Caco-2 (cell line): ENCODE results near the gene SAG. TPM values are rescaled to one million over a fixed set of nuclear protein-coding genes. Genes with fewer than 3 reads are reported as not detected.

ENCODE experiments used
- BruUV-seq: library from RNA; stranded (reverse); fragments of 400-500 nt; replicated peaks from 2 replicates; lab custom pipeline; 2021; lab: Mats Ljungman, UMichigan
- CTCF ChIA-PET: fragments of 300-600 bp; sonication (Branson Sonifier 250); formaldehyde crosslinking; loops from one replicate; lab custom pipeline; 2022; ENCODE audit warnings: antibody characterized with exemption; lab: Charles Lee
- POLR2A ChIA-PET: fragments of 300-600 bp; sonication (Branson Sonifier 250); formaldehyde crosslinking; loops from one replicate; lab custom pipeline; 2022; ENCODE audit warnings: antibody characterized with exemption; lab: Charles Lee
- DNase-seq, 2 experiments: peaks; one replicate each; pipeline versions ENCODE4 v3.0.0 to v3.0.0-alpha.2; 2020 to 2022
- H3K27me3 ChIP-seq: replicated peaks from 2 replicates; pipeline ENCODE4 v1.6.0; 2011; ENCODE audit warnings: low read length; ENCODE audit not compliant: control insufficient read depth, insufficient read depth
- H3K36me3 ChIP-seq: 2 replicates; pipeline ENCODE4 v1.5.1; 2011; ENCODE audit warnings: low read length; ENCODE audit not compliant: control insufficient read depth, insufficient read depth
- H3K4me1 ChIP-seq: fragments of 250-450 bp; sonication (Bioruptor Pico); 2 replicates; pipeline ENCODE4 v1.5.1; 2020; ENCODE audit warnings: mild to moderate bottlenecking
- H3K4me3 ChIP-seq: 2 replicates; pipeline ENCODE4 v1.5.1; 2011; ENCODE audit warnings: low read depth, mild to moderate bottlenecking, control low read depth, low read length
- H3K9me3 ChIP-seq: fragments of 250-450 bp; sonication (Bioruptor Pico); 2 replicates; pipeline ENCODE4 v1.5.1; 2020; ENCODE audit warnings: mild to moderate bottlenecking, moderate library complexity
- H3K27ac Mint-ChIP-seq: one replicate; pipeline ENCODE4 v1.8.0; 2022; ENCODE audit warnings: mixed read lengths; ENCODE audit not compliant: unreplicated experiment
- H3K27me3 Mint-ChIP-seq: one replicate; pipeline ENCODE4 v1.8.0; 2022; ENCODE audit warnings: mixed read lengths; ENCODE audit not compliant: insufficient read depth, unreplicated experiment
- H3K36me3 Mint-ChIP-seq: one replicate; pipeline ENCODE4 v1.8.0; 2022; ENCODE audit warnings: mild to moderate bottlenecking, mixed read lengths; ENCODE audit not compliant: insufficient read depth, unreplicated experiment
- H3K4me1 Mint-ChIP-seq: one replicate; pipeline ENCODE4 v1.8.0; 2022; ENCODE audit warnings: low read depth, mixed read lengths; ENCODE audit not compliant: unreplicated experiment
- H3K4me3 Mint-ChIP-seq: one replicate; pipeline ENCODE4 v1.8.0; 2022; ENCODE audit warnings: mild to moderate bottlenecking, moderate library complexity, mixed read lengths; ENCODE audit not compliant: unreplicated experiment
- H3K9me3 Mint-ChIP-seq: one replicate; pipeline ENCODE4 v1.8.0; 2022; ENCODE audit warnings: mixed read lengths; ENCODE audit not compliant: unreplicated experiment
- intact Hi-C: fragments of 100-400 bp; cut with micrococcal nuclease; formaldehyde crosslinking; loops from one replicate; pipeline ENCODE4 v1.10.0; 2022; ENCODE audit not compliant: unreplicated experiment
- total RNA-seq: library from RNA; stranded (reverse); gene quantifications from 2 replicates; pipeline ENCODE4 v1.2.3, GENCODE V29; 2022
- TF ChIP-seq, protein P1 (sequence below), 2 experiments: fragments of 200-600 bp in 1 of 2; IDR thresholded peaks; 1 replicate in 1 of 2; 2 replicates in 1 of 2; pipeline versions ENCODE4 v1.5.1 to v1.8.0; 2011 to 2022; ENCODE audit warnings: antibody characterized with exemption in 1 of 2, control low read depth in 1 of 2, inconsistent platforms in 1 of 2, low read depth in 1 of 2, low read length in 1 of 2, mild to moderate bottlenecking in 1 of 2, moderate library complexity in 1 of 2; ENCODE audit not compliant: insufficient read depth in 1 of 2, severe bottlenecking in 1 of 2, unreplicated experiment in 1 of 2

SAG gene
- total RNA-seq, 1 experiment from 2014 or later = not detected

DNA sequence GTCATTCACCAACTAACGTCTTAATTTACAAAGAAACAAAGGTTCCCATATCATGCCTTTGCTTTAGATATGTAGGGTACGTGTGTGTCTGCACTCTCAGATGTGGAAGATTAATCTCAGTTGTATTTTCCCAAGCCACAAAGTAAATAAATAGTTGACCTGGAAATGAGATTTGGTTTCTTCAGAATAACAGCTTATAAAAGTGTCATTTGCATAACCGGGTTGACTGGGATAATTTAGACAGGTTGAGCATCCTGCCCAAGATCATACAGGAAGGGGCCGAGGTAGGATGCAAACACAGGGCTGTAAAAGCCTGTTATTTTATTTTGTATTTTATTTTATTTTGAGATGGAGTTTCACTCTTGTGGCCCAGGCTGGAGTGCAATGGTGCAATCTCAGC is 36.7 kb upstream of the SAG start:
- H3K4me1 ChIP-seq = no peaks in the 10 kb centered on the region
- intact Hi-C loops = no loop called here
- ChIA-PET CTCF (no interaction called here), POLR2A (no interaction called here)
- no TSS peak for BruUV-seq
- H3K27me3 ChIP-seq = no peaks in the 10 kb centered on the region
- no peaks in the 10 kb centered on the region for H3K4me1 Mint-ChIP-seq
- no peak overlapping the region for H3K4me3 ChIP-seq
- no peaks in the 10 kb centered on the region; the same call in 1 of the 2 replicates for H3K36me3 ChIP-seq
- H3K9me3 ChIP-seq = no peaks in the 10 kb centered on the region
- DNase-seq = no peak
- TF ChIP-seq, protein P1, sequence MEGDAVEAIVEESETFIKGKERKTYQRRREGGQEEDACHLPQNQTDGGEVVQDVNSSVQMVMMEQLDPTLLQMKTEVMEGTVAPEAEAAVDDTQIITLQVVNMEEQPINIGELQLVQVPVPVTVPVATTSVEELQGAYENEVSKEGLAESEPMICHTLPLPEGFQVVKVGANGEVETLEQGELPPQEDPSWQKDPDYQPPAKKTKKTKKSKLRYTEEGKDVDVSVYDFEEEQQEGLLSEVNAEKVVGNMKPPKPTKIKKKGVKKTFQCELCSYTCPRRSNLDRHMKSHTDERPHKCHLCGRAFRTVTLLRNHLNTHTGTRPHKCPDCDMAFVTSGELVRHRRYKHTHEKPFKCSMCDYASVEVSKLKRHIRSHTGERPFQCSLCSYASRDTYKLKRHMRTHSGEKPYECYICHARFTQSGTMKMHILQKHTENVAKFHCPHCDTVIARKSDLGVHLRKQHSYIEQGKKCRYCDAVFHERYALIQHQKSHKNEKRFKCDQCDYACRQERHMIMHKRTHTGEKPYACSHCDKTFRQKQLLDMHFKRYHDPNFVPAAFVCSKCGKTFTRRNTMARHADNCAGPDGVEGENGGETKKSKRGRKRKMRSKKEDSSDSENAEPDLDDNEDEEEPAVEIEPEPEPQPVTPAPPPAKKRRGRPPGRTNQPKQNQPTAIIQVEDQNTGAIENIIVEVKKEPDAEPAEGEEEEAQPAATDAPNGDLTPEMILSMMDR (IDR thresholded peaks at IDR 0.05; ENCODE audit: insufficient read depth in 1 of 2, low read depth in 1 of 2, low read length in 1 of 2, severe bottlenecking in 1 of 2, unreplicated experiment in 1 of 2) = no peak
- H3K9me3 Mint-ChIP-seq = no peaks in the 10 kb centered on the region
- H3K27me3 Mint-ChIP-seq = no peaks in the 10 kb centered on the region
- H3K4me3 Mint-ChIP-seq = no peak overlapping the region
- H3K36me3 Mint-ChIP-seq = peaks cover 59% of the 10 kb centered on the region
- H3K27ac Mint-ChIP-seq = no peak overlapping the region

DNA sequence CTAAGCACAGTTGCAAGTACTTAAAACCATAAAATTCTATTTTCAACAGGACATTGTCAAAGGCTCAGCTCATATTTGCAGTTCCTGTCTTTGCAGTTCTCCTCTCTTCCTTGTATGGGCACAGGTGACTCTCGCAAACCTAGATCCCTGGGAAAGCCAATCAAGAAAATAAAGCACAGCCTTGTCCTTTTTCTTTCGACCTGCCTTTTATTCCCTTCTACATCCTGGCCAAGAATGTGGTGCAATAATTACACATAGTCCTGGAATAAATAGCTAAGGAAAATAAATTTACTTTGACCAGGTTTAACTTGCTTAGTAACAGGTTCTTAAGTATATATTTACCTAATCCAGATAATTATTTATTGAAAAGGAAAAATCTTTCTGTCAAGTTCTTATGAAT is 35.9 kb upstream of the SAG start:
- Histone ChIP-seq H3K9me3 (no peaks in the 10 kb centered on the region), H3K4me1 (no peaks in the 10 kb centered on the region), H3K4me3 (no peak overlapping the region), H3K36me3 (no peaks in the 10 kb centered on the region; the same call in 1 of the 2 replicates), H3K27me3 (no peaks in the 10 kb centered on the region)
- TF ChIP-seq, protein P1 (IDR thresholded peaks at IDR 0.05; ENCODE audit: insufficient read depth in 1 of 2, low read depth in 1 of 2, low read length in 1 of 2, severe bottlenecking in 1 of 2, unreplicated experiment in 1 of 2) = no peak
- Mint-ChIP-seq H3K27ac (no peak overlapping the region), H3K4me1 (no peaks in the 10 kb centered on the region), H3K36me3 (peaks cover 55% of the 10 kb centered on the region), H3K4me3 (no peak overlapping the region), H3K9me3 (no peaks in the 10 kb centered on the region), H3K27me3 (no peaks in the 10 kb centered on the region)
- DNase-seq = no peak
- CTCF ChIA-PET = no interaction called here
- intact Hi-C loops = no loop called here
- POLR2A ChIA-PET = no interaction called here
- BruUV-seq = no TSS peak

DNA sequence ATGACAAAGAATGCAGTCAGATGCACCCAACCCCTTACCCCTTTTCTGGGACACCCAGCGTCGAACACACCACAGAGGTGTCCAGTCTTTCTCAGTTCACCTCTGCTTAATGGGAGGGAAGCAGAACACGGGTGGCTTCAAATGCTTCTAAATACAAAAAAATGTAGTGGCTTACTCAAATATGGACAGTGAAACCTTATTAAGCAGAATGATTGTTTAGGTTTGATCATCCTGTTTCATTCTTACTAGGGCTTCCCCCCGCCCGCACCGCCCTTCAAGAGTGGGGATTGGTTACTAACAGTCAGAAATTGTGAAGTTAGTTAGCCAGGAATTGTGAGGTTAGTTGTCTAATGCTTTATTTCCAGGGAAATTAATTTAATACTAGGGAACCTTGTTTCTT is 34.5 kb upstream of the SAG start:
- no peak overlapping the region for H3K4me3 ChIP-seq
- no peaks in the 10 kb centered on the region for H3K9me3 Mint-ChIP-seq
- no peaks in the 10 kb centered on the region for H3K9me3 ChIP-seq
- no peak overlapping the region for H3K4me3 Mint-ChIP-seq
- H3K4me1 Mint-ChIP-seq = no peaks in the 10 kb centered on the region
- no peaks in the 10 kb centered on the region for H3K4me1 ChIP-seq
- BruUV-seq = no TSS peak
- intact Hi-C loops = no loop called here
- TF ChIP-seq, protein P1 (IDR thresholded peaks at IDR 0.05; ENCODE audit: insufficient read depth in 1 of 2, low read depth in 1 of 2, low read length in 1 of 2, severe bottlenecking in 1 of 2, unreplicated experiment in 1 of 2) = no peak
- H3K36me3 ChIP-seq = no peaks in the 10 kb centered on the region
- H3K36me3 Mint-ChIP-seq = peaks cover 49% of the 10 kb centered on the region
- no peak overlapping the region for H3K27ac Mint-ChIP-seq
- no peaks in the 10 kb centered on the region for H3K27me3 ChIP-seq
- ChIA-PET CTCF (no interaction called here), POLR2A (no interaction called here)
- no peaks in the 10 kb centered on the region for H3K27me3 Mint-ChIP-seq
- DNase-seq = no peak
